NCI-H82 treated with DMSO at 0.1 percent for 48 hours (cell line): ENCODE results near the gene HSH2D.
A peak's percentile ranks its signal among the peaks of the same experiment; 100 is the strongest.
"Not testable (repeated sequence)": the region's sequence is repeated elsewhere in the genome, so short reads cannot be mapped to it uniquely, and the experiment has no call there.

Source experiments
- DNase-seq: peaks from one replicate; lab custom pipeline; 2025; ENCODE audit not compliant: unreplicated experiment; lab: John Stamatoyannopoulos, UW

HSH2D gene

DNA sequence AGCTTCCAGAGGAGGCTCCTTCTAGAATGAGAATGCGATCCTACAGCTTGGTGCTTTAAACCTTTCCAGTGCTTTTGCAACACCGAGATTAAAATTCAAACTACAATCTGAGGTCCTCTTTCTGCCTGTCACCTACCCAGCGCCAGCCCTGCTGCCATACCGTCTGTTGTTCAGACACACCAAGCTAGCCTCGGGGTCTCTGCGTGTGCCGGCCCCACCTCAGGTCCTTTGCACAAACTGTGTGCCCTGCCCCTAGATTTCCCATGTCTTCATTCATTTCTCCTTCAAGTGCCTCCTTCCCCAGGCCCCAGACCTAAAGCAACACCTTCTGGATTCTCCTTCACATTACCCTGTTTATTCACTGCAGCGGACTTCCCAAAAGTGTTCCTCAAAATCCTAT lies 11.1 kb downstream of the HSH2D start:
- DNase-seq, result no peak

DNA sequence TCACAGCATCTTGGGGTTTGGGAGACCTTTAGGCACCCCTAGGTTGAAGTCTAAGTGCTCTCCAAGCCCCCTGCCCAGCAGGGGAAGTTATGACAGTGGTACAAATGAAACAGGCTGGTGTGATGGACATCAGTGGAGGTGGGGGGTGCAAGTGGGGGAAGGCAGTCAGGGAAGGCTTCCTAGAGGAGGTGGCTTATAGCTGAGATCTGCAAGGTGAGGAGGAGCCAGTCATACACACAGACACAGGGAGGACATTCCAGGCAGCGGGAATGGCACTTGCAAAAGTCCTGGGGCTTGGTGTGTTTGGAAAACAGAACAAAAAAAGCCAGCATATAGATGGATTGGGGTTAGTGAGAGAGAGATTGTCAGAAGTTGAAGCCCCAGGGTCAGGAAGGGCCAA lies 11.6 kb downstream of the HSH2D start:
- DNase-seq, result no peak

DNA sequence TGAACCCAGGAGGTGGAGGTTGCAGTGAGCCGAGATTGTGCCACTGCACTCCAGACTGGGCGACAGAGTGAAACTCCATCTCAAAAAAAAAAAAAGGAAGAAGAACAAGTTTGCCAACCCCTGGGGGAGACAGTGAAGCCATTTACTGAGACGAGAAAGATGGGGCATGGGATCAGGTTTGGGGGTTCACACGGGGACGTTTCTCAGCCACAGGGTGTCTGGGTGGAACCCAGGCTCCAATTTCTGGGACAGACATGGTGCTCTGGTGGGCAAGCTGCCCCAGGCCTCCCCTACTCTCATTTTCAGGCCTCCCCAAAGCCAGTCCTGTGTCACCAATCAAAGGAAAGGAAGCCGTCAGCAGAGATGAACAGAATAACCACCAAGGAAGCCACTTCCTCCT lies 13.4 kb downstream of the HSH2D start:
- DNase-seq, result no peak

GRCh38 chr19:16157601-16158000 lies 14.1 kb downstream of the HSH2D start:
- no peak for DNase-seq

GRCh38 chr19:16159655-16160054 lies 16.2 kb downstream of the HSH2D start:
- no peak for DNase-seq

GRCh38 chr19:16160445-16160942 lies 17.0 kb downstream of the HSH2D start:
- DNase-seq, result no peak

GRCh38 chr19:16160943-16161560 lies 17.6 kb downstream of the HSH2D start:
- DNase-seq, result no peak

- no peak for DNase-seq
Measured at GRCh38 chr19:16161840-16162239, 18.4 kb downstream of the HSH2D start.

DNA sequence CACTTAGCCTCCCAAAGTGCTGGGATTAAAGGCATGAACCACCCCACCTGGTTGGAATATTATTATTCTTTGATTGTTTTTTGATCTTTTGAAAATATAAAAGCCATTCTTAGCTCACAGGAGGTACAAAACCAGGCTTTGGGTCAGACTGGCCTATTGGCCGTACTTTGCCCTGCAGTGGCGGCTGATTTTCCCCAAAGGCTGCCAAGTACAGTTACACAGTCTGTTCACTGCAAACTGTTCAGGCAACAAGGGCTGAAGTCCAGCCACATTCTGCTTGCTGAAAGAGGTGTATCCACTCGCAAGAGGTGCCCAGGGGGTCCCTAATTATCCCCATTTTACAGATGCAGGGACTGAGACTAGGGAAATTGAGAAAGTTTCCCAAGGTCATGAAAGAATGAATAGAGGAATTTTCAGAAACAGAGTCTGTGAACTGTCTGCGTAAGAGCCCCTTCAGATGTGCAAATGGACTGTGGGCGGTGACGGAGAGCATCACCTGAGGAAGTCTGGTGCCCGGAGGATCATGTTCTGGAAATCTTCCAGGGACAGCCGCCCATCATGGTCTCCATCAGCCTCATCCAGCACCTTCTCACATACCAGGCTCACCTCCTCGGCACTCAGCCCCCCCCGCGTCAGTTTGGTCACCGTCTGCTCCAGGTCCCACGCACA lies 20.9 kb downstream of the HSH2D start:
- DNase-seq, result no peak

- no peak for DNase-seq
Measured at GRCh38 chr19:16166417-16166816, 22.9 kb downstream of the HSH2D start.

DNA sequence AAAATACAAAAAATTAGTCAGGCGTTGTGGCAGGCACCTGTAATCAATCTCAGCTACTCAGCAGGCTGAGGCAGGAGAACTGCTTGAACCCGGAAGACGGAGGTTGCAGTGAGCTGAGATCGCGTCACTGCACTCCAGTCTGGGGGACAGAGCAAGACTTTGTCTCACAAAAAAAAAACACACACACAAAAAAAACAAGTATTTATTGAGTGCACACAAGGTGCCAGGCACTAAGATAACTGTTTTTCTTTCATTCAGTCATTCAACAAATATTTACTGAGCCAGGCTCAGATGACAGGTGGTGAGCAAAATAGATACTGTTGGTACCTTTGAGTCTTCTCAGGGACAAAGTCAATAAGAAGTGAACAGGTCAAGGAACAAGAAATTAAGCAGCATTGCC lies 23.6 kb downstream of the HSH2D start:
- no peak for DNase-seq

DNA sequence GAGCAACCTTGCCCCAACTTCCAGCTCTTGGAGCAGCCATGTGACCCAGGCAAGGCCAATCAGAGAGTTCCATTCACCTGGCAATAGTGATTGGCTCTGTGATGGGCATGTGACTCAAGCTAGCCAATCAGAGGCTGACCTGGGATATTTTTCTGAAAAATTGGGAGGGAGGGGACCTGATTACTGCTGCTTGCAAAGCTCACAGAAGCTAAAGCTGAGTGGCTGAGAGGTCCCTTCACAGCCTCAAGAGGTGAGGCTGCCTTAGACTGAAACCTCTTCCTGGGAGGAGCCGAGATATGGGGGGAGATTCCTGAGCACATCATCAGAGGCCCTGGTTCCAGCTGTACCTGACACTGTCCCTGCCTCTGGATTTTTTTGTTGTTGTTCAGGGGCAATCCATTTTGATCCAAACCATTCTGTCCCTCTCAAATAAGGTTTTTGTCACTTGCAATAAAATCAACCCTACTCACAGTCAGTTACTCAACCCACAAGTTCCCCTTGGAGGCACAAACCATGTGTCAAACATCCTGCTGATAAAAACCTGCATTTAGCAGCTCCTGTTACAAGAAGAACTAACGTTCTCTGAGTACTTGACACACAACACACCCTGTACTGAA lies 25.1 kb downstream of the HSH2D start:
- DNase-seq, result no peak

DNA sequence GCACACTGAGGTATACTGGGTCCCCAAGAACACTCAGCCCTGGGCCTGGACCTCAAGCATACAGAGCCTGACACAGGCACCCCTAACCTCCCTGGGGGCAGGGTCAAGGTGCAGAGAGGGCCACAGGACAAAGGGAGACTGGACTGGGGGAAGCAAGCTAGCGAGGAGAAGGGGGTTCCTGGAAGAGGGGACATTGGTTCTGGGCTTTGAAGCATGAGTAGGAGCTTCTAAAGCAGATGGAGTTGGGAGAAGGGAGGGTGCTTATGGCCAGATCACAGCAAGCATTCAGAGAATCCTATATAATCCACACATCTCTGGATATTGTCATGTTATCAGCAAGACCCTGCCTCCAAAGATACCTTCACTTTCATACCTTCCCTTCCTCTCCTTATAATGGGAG lies 26.6 kb downstream of the HSH2D start:
- DNase-seq, result no peak

DNA sequence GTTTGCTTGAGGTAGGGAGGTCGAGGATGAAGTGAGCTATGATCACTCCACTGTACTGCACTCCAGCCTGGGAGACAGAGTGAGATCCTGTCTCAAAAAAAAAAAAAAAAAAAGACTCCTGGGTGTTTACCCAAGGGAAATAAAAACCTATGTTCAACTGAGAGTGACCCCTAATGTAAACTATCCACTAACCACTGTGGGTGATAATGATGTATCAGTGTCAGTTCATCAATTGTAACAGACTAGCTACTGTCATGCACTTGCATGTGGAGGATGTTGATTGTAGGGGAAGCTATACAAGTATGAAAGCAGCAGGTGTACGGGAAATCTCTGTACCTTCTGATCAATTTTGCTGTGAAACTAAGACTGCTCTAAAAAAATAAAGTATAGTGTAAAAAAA lies 32.5 kb downstream of the HSH2D start:
- no peak for DNase-seq

DNA sequence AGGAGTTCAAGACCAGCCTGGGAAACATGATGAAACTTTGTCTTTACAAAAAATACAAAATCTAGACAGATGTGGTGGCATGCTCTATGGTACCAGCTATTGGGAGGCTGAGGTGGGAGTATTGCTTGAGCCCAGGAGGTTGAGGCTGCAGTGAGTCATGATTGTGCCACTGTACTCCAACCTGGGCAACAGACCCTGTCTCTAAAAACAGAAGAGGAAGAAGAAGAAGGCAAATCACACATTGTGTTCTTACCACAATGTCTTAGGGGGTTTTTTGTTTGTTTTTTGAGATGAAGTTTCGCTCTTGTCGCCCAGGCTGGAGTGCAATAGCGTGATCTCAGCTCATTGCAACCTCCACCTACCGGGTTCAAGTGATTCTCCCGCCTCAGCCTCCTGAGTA lies 35.4 kb downstream of the HSH2D start:
- not testable (repeated sequence) for DNase-seq

DNA sequence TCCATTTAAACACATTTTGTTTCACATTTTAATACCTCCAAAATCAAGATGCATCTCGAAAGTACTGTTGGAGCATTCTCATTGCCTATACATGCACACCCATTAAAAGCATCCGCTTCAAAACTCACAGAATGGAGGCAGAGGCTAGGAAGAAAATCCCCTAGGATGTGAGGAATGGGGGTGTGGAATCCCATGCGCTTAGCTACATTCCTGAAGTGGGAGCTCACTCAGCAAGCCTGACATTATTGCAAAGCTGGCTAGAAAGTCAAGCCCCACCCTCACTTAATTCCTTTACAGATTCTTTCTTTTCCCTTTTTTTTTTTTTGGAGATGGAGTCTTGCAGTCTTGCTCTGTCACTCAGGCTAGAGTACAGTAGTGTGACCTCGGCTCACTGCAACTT lies 37.1 kb downstream of the HSH2D start:
- DNase-seq, result no peak

DNA sequence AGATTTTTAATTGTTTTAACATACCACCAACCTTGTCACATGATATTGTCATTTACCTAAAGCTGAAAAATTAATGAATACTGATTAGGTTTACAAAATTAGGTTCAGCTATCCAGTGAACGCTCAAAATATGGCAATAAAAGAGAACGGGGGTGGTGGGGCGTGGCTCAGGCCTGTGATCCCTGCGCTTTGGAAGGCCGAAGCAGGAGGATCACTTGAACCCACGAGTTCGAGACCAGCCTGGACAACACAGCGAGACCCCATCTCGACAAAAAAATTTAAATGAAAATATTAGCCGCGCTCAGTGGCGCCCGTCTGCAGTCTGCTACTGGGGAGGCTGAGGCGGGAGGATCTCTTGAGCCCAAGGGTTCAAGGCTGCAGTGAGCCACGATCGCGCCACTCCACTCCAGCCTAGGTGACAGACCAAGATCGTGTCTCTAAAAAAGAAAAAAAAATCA lies 41.2 kb downstream of the HSH2D start:
- DNase-seq, result no peak

GRCh38 chr19:16185123-16185767 lies 41.8 kb downstream of the HSH2D start, which contains the start of gene FAM32A:
TSS of gene FAM32A (plus strand) at chr19:16185410. CDS start at chr19:16185443, 33 bp downstream.
- DNase-seq, result peak; percentile 99

- peak; percentile 28 for DNase-seq
Measured at GRCh38 chr19:16185768-16186123, 42.3 kb downstream of the HSH2D start.

DNA sequence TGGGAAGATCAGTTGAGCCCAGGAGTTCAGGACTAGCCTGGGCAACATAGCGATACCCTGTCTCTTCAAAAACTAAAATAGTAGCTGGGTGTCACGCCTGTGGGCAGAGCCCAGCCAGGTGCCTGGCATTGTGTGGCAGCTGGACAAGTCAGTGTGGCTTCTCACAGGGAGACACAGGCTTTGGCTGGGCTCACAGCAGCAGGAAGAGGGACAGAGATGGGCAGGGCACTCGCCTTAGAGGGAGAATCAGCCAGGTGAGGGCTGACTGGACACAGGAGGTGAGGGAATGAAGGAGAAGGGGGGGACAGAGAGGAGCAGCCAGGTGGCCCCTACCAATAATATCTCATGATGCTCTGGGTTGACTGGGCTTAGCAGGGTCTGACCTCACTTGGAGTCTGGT lies 45.0 kb downstream of the HSH2D start:
- DNase-seq, result no peak

- DNase-seq, result no peak
Measured at GRCh38 chr19:16190198-16190597, 46.7 kb downstream of the HSH2D start.

DNA sequence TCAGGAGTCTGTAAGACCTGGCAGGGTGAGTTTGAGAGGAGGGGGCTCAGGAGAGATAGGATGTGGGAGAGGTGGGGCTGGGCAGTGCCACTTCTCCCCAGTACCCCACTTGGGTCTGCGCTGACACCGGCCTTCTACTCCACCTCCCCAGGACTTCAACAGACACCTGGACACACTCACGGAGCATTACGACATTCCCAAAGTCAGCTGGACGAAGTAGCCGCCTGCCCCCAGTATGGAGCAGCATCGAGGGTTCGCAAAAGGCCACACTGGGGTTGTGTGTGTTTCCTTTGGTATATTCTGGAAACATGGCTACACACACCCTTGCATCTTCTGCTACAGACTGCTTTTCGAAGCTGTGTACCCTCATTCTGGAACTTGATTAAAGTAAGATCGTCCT lies 47.3 kb downstream of the HSH2D start:
- no peak for DNase-seq
